Aorta (tissue), 5 donors: ENCODE data around the gene COLEC12. TPM values are rescaled to one million over a fixed set of nuclear protein-coding genes. Genes with fewer than 3 reads are reported as not detected.

Experiments used
- ATAC-seq: fragments of 200-7000 bp; cut with Tn5 transposase; one replicate; pipeline ENCODE4 v1.9.1; 2022; ENCODE audit warnings: moderate library complexity; ENCODE audit not compliant: low FRiP score
- DNase-seq, 2 donors: peaks; one replicate each; pipeline ENCODE4 v3.0.0-alpha.2; 2020
- H3K27ac ChIP-seq, 2 donors: one replicate each; pipeline ENCODE4 v1.5.1; 2013; ENCODE audit warnings: low read length in 2 of 2, mild to moderate bottlenecking in 2 of 2, moderate library complexity in 2 of 2, control low read depth in 1 of 2, inconsistent platforms in 1 of 2, low read depth in 1 of 2
- H3K27me3 ChIP-seq, 2 donors: one replicate each; pipeline ENCODE4 v1.6.1; 2013; ENCODE audit warnings: control low read depth in 1 of 2, low read length in 1 of 2, mild to moderate bottlenecking in 1 of 2, moderate library complexity in 1 of 2; ENCODE audit not compliant: insufficient read depth in 2 of 2, control insufficient read depth in 1 of 2
- H3K36me3 ChIP-seq, 2 donors: one replicate each; pipeline ENCODE4 v1.6.1; 2013; ENCODE audit warnings: control low read depth in 1 of 2, low read length in 1 of 2, mild to moderate bottlenecking in 1 of 2; ENCODE audit not compliant: insufficient read depth in 2 of 2, control insufficient read depth in 1 of 2
- H3K4me1 ChIP-seq, 2 donors: one replicate each; pipeline ENCODE4 v1.6.1; 2013; ENCODE audit warnings: low read length in 2 of 2, control low read depth in 1 of 2, mild to moderate bottlenecking in 1 of 2, moderate library complexity in 1 of 2; ENCODE audit not compliant: insufficient read depth in 2 of 2, control insufficient read depth in 1 of 2
- H3K4me3 ChIP-seq, 2 donors: one replicate each; pipeline ENCODE4 v1.5.1; 2013; ENCODE audit warnings: low read length in 2 of 2, control low read depth in 1 of 2, mild to moderate bottlenecking in 1 of 2
- H3K9me3 ChIP-seq: one replicate; pipeline ENCODE4 v1.6.1; 2013; ENCODE audit warnings: mild to moderate bottlenecking, low read length; ENCODE audit not compliant: control insufficient read depth
- WGBS, 2 donors: extraction: QIAGEN DNeasy Blood & Tissue Kit; methylation state at CpG; one replicate each; pipeline ENCODE4 v1.1.7; 2013; 5-methylcytosine and 5-hydroxymethylcytosine counted together
- intact Hi-C, 2 donors: fragments of 100-400 bp; cut with DNase I; formaldehyde crosslinking; loops; one replicate each; pipeline versions ENCODE4 v1.14.2 to v1.15.0; 2022
- polyA plus RNA-seq, 2 donors: library from polyadenylated mRNA; stranded (reverse); fragments of 200-250 nt; gene quantifications; one replicate each; pipeline ENCODE4 v1.2.3, GENCODE V29; 2013
- total RNA-seq, 2 donors: library from RNA; stranded (reverse); fragmentation: NEBNext Ultra II Directional; extraction: Animal tissue kit (Norgen Biotek cat#: 25700); gene quantifications; one replicate each; pipeline ENCODE4 v1.2.1, GENCODE V29; 2021
- donor health status: healthy with polysubstance abuse.
- donor health status: Bipolar disorder and iron deficiency.
- donor health status: DM: no; HTN: no; CAD: no.
- donor health status: DM: no; HTN: no; CAD: no.
- donor health status: DM: yes; HTN: yes; CAD: no.

The COLEC12 gene
- total and polyA plus RNA-seq, 4 donors: 2.4 to 46.1 (median 10.7) TPM

DNA sequence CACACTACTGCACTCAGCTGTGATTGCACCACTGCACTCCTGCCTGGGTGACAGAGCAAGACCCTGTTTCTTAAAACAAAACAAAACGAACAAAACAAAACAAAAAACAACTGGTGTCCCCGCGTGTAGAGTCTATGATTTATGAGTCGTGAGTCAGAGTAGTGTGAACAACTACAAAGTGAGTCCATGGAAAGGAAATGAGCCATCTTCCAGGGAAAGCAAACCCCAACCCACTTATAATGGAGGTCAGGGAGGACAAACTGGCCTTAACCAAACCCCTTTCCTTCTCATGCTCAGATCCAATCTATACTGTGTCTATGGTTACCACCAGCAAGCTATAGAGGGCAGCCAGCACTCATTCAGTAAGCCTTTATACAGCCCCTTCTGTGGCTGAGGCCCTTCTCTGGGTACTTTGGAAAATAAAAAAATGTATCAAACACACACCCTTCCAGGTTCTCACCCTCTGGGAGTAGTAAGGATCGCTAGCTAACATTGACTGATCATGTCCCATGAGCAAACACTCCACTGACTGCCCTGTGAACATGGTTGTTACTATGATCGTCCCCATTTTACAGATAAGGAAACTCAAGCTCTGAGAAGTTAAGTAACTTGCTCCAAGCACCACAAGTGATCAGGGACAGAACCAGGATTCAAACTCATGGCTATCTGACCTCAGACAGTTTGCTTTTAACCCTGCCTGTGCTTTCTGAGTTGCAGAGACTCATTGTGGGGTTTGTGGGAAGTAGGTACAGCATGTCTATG lies 24.7 kb upstream of the COLEC12 start:
- H3K9me3 ChIP-seq: no peaks in the 10 kb centered on the region
- no peaks in the 10 kb centered on the region for H3K36me3 ChIP-seq
- intact Hi-C loops: loop anchor here in 1 of 2 donors (10.0 kb wide), 1 partner anchor 50 kb away; no protein-coding TSS in a partner anchor
- no peaks in the 10 kb centered on the region for H3K27me3 ChIP-seq
- no peak overlapping the region for H3K27ac ChIP-seq
- WGBS, 2 donors: 51 to 54% methylated on average over 6 of the region's 6 CpGs
- ATAC-seq (no peak), DNase-seq (no peak)
- peaks cover 3 to 6% of the 10 kb centered on the region in 2 donors for H3K4me1 ChIP-seq
- H3K4me3 ChIP-seq: no peak overlapping the region

- no peaks in the 10 kb centered on the region for H3K27me3 ChIP-seq
- peak overlapping the region; percentile 31 to 48 for H3K4me3 ChIP-seq
- DNase-seq: no peak
- peak overlapping the region; percentile 68 to 79 for H3K27ac ChIP-seq
- intact Hi-C loops: loop anchor here in 1 of 2 donors (10.0 kb wide), 1 partner anchor 50 kb away; no protein-coding TSS in a partner anchor
- no peaks in the 10 kb centered on the region for H3K9me3 ChIP-seq
- no peaks in the 10 kb centered on the region for H3K36me3 ChIP-seq
- peak; percentile 17 for ATAC-seq
- H3K4me1 ChIP-seq: peaks cover 3 to 6% of the 10 kb centered on the region in 2 donors
Measured at GRCh38 chr18:524466-524865, 24.0 kb upstream of the COLEC12 start.

GRCh38 chr18:523561-523960 lies 23.1 kb upstream of the COLEC12 start:
- Histone ChIP-seq H3K4me3 (no peak overlapping the region), H3K4me1 (peaks cover 3 to 7% of the 10 kb centered on the region in 2 donors), H3K9me3 (no peaks in the 10 kb centered on the region), H3K36me3 (no peaks in the 10 kb centered on the region), H3K27ac (no peak overlapping the region), H3K27me3 (no peaks in the 10 kb centered on the region)
- ATAC-seq (no peak), DNase-seq (no peak)
- intact Hi-C loops: loop anchor here in 1 of 2 donors (10.0 kb wide), 1 partner anchor 49 kb away; no protein-coding TSS in a partner anchor
- WGBS, 2 donors: 49 to 51% methylated on average over 4 of the region's 4 CpGs

DNA sequence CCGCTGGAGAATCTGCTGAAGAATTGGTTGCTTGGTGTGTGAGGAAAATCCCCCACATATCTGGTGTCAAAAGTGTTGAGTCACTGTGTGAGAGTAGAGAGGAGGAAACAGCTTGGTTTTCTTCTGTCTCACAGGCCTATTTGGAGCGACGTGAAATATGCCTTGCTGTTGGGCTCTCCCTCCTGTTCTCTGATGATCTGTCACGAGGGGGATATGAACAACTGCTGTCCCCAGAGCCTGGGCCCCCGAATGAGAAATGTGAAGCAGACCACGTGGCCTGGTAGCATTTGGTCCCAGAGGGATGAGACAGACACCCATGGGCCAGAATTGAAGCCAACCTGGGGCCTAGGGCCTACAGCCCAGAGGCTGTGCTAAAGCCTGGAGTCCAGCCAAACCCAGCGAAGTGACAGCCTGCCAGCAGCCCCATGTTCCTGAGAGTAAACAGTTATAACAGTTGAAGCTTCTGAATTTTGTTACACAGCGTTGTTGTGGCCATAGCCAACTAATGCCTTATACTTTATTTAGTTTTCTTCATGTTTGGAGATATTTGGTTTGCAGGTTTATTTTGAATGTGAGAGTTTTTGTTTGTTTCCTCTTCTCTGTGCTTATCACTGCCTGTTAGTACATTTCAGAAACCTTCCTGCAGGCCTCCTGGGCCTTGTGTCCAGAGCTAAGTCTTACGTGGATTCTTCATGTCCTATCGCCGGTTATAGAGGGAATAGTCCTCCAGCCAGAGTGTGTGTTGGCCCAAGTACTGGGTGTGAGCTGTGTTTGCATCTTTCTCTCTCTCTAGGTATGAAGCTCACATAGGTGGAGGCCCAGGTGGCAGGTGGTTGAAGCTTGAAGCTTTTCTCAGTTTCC lies 18.7 kb upstream of the COLEC12 start:
- peak overlapping the region; percentile 6 to 52 for H3K27ac ChIP-seq
- DNase-seq (peak; percentile 76 to 83), ATAC-seq (peak; percentile 85)
- intact Hi-C loops: no loop called here
- no peaks in the 10 kb centered on the region for H3K9me3 ChIP-seq
- 25% methylated on average over 11 of the region's 11 CpGs for WGBS, 2 donors
- H3K27me3 ChIP-seq: no peaks in the 10 kb centered on the region
- H3K4me1 ChIP-seq: peaks cover 2 to 3% of the 10 kb centered on the region in 2 donors
- no peak overlapping the region for H3K4me3 ChIP-seq
- H3K36me3 ChIP-seq: no peaks in the 10 kb centered on the region

GRCh38 chr18:518081-518480 lies 17.6 kb upstream of the COLEC12 start:
- WGBS, 2 donors: 94 to 95% methylated on average over 3 of the region's 3 CpGs
- ATAC-seq: no peak
- intact Hi-C loops: no loop called here

GRCh38 chr18:515838-516237 lies 15.3 kb upstream of the COLEC12 start:
- no peak for DNase-seq
- Histone ChIP-seq H3K4me1 (peaks cover 0 to 2% of the 10 kb centered on the region in 2 donors), H3K27me3 (no peaks in the 10 kb centered on the region), H3K9me3 (no peaks in the 10 kb centered on the region), H3K27ac (no peak overlapping the region), H3K36me3 (no peaks in the 10 kb centered on the region), H3K4me3 (no peak overlapping the region)
- ATAC-seq: no peak
- intact Hi-C loops: no loop called here
- WGBS, 2 donors: 61 to 62% methylated on average over 4 of the region's 4 CpGs

More at GRCh38 chr18:518081-518480, 17.6 kb upstream of the COLEC12 start:
- Histone ChIP-seq H3K27ac (no peak overlapping the region), H3K36me3 (no peaks in the 10 kb centered on the region), H3K9me3 (no peaks in the 10 kb centered on the region), H3K4me1 (peaks cover 0 to 2% of the 10 kb centered on the region in 2 donors), H3K4me3 (no peak overlapping the region), H3K27me3 (no peaks in the 10 kb centered on the region)
- DNase-seq: no peak

GRCh38 chr18:515156-515815 lies 14.8 kb upstream of the COLEC12 start:
- Histone ChIP-seq H3K9me3 (no peaks in the 10 kb centered on the region), H3K4me1 (peaks cover 0 to 2% of the 10 kb centered on the region in 2 donors), H3K27ac (no peak overlapping the region), H3K4me3 (no peak overlapping the region), H3K27me3 (no peaks in the 10 kb centered on the region), H3K36me3 (no peaks in the 10 kb centered on the region)
- intact Hi-C loops: no loop called here
- DNase-seq: no peak
- ATAC-seq: no peak
- WGBS, 2 donors: 79 to 85% methylated on average over 35 to 43 of the region's 44 CpGs

DNA sequence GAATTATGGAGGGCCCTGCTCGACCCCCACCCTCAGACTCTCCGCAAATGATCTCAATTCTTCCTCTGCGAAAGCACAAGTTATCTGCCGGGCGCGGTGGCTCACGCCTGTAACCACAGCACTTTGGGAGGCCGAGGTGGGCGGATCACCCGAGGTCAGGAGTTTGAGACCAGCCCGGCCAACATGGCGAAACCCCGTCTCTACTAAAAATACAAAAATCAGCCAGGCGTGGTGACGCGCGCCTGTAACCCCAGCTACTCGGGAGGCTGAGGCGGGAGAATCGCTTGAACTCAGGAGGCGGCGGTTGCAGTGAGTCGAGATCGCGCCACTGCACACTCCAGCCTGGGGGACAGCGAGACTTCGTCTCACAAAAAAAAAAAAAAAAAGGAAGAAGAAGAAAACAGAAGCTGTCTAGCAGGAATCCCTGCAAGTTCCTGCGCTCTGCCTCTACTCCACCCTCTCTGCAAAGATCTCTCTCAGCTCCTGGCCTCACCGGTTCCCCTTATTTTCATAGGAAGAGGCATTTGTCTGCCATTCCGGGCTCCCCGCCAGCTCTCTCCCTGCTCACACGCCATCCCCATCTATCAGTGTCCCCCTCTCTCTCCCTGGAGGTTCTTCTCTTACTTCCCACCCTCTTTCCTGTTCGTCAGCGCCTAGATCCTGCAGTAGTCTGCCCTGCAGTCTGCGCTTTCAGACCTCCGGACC lies 13.5 kb upstream of the COLEC12 start:
- no peaks in the 10 kb centered on the region for H3K27me3 ChIP-seq
- intact Hi-C loops: no loop called here
- no peaks in the 10 kb centered on the region for H3K36me3 ChIP-seq
- 92 to 93% methylated on average over 34 to 36 of the region's 36 CpGs for WGBS, 2 donors
- H3K4me1 ChIP-seq: no peaks in the 10 kb centered on the region
- H3K9me3 ChIP-seq: no peaks in the 10 kb centered on the region
- no peak for DNase-seq
- ATAC-seq: no peak
- no peak overlapping the region for H3K27ac ChIP-seq
- no peak overlapping the region for H3K4me3 ChIP-seq
